Natural killer cell (primary cell): ENCODE measurements around the gene SLC22A4. TPM values are rescaled to one million over a fixed set of nuclear protein-coding genes. Genes with fewer than 3 reads are reported as not detected.

Experiments
- ATAC-seq, 3 donors: fragments of 150-1000 bp in 2 of 3; fragments of 200-7000 bp in 1 of 3; cut with Tn5 transposase; 1 replicate in 1 of 3; 2 replicates in 2 of 3; pipeline ENCODE4 v1.10.0; 2021; ENCODE audit warnings: mild to moderate bottlenecking in 2 of 3, moderate library complexity in 2 of 3
- DNase-seq, 2 donors: peaks; one replicate each; pipeline versions ENCODE4 v3.0.0 to v3.0.0-alpha.2; 2013 to 2021; ENCODE audit warnings: mixed read lengths in 1 of 2
- H3K27ac ChIP-seq: one replicate; pipeline ENCODE4 v1.5.1; 2013; ENCODE audit warnings: mild to moderate bottlenecking, low read length
- H3K27me3 ChIP-seq: one replicate; pipeline ENCODE4 v1.6.1; 2013; ENCODE audit warnings: low read length; ENCODE audit not compliant: control insufficient read depth, insufficient read depth
- H3K36me3 ChIP-seq: one replicate; pipeline ENCODE4 v1.6.1; 2013; ENCODE audit warnings: low read length; ENCODE audit not compliant: control insufficient read depth, insufficient read depth
- H3K4me1 ChIP-seq: one replicate; pipeline ENCODE4 v1.6.1; 2013; ENCODE audit warnings: low read length; ENCODE audit not compliant: control insufficient read depth, insufficient read depth
- H3K4me3 ChIP-seq: one replicate; pipeline ENCODE4 v1.5.1; 2013; ENCODE audit warnings: low read length
- H3K9me3 ChIP-seq: one replicate; pipeline ENCODE4 v1.6.1; 2013; ENCODE audit warnings: low read length; ENCODE audit not compliant: control insufficient read depth, insufficient read depth
- H3K27ac Mint-ChIP-seq, 2 donors: one replicate each; pipeline ENCODE4 v1.8.0; 2022; ENCODE audit warnings: mild to moderate bottlenecking in 2 of 2, mixed read lengths in 2 of 2, moderate library complexity in 1 of 2
- H3K27me3 Mint-ChIP-seq, 2 donors: one replicate each; pipeline ENCODE4 v1.8.0; 2022; ENCODE audit warnings: low read depth in 2 of 2, mixed read lengths in 2 of 2
- H3K36me3 Mint-ChIP-seq: one replicate; pipeline ENCODE4 v1.8.0; 2022; ENCODE audit warnings: mixed read lengths
- H3K4me1 Mint-ChIP-seq, 2 donors: one replicate each; pipeline ENCODE4 v1.8.0; 2022; ENCODE audit warnings: mixed read lengths in 2 of 2
- H3K4me3 Mint-ChIP-seq: one replicate; pipeline ENCODE4 v1.8.0; 2022; ENCODE audit warnings: mild to moderate bottlenecking, moderate library complexity, mixed read lengths
- H3K9me3 Mint-ChIP-seq, 2 donors: one replicate each; pipeline ENCODE4 v1.8.0; 2022; ENCODE audit warnings: mixed read lengths in 2 of 2
- CTCF ChIP-seq: fragments of 200-600 bp; IDR thresholded peaks from one replicate; pipeline ENCODE4 v1.8.0; 2022; ENCODE audit warnings: antibody characterized with exemption
- WGBS: methylation state at CpG from one replicate; pipeline ENCODE4 v1.1.7; 2013; ENCODE audit warnings: missing lambda C conversion rate; ENCODE audit not compliant: insufficient coverage; 5-methylcytosine and 5-hydroxymethylcytosine counted together
- intact Hi-C: fragments of 100-400 bp; cut with micrococcal nuclease; formaldehyde crosslinking; loops from one replicate; pipeline ENCODE4 v1.14.2; 2022
- total RNA-seq, 4 donors: library from RNA; stranded (reverse); fragments of 120-200 nt in 1 of 4; gene quantifications; one replicate each; pipeline versions ENCODE4 v1.2.3 to v1.2.4, GENCODE V29; 2013 to 2022

The SLC22A4 gene
- total RNA-seq, 3 donors from 2014 or later (not counting 1 experiment from before 2014, with no cell fraction given): 0.14 to 2.3 (median 0.27) TPM

DNA sequence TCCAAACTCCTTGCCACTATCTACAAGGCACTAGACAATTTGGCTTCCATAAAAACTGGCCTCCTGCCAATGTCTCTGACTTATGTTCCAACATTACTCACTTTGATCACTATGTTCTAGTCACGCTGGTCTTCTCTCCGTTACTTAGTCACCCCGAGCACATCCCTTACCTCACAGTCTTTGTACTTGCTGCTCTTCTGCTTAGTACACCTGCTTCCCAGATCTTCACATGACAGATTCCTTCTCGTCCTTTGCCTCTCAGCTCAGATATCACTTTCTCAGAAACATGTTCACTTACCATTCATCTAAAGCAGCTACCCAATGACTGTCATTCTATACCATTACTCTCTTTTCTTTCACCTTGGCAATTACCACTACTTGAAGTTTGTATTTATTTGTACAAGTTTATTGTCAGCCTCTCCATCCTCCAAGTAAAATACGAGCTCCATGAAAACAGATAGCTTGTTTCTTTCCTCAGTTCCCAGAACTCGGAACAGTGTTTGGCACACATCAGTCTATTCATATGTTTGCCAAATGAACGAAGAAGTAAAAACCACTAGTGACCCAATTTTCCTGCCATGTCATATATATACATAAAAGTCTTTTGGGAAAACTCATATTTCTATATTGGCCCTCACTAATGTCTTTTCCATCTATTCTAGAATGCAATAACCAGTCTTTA lies 69.4 kb downstream of the SLC22A4 start:
- ATAC-seq (no peak), DNase-seq (no peak)
- no peaks in the 10 kb centered on the region for H3K36me3 Mint-ChIP-seq
- no peak overlapping the region for H3K27ac ChIP-seq
- no peak overlapping the region for H3K4me3 Mint-ChIP-seq
- TF ChIP-seq CTCF: no peak
- H3K4me1 ChIP-seq: no peaks in the 10 kb centered on the region
- H3K27me3 Mint-ChIP-seq: peaks cover 0 to 2% of the 10 kb centered on the region in 2 donors
- no peaks in the 10 kb centered on the region for H3K36me3 ChIP-seq
- intact Hi-C loops: no loop called here
- H3K4me1 Mint-ChIP-seq: no peaks in the 10 kb centered on the region
- H3K9me3 Mint-ChIP-seq: no peaks in the 10 kb centered on the region
- H3K27ac Mint-ChIP-seq: no peak overlapping the region
- no peaks in the 10 kb centered on the region for H3K9me3 ChIP-seq
- WGBS: 89% methylated on average over 7 of the region's 7 CpGs
- H3K27me3 ChIP-seq: no peaks in the 10 kb centered on the region
- H3K4me3 ChIP-seq: no peak overlapping the region

GRCh38 chr5:132364319-132364718 lies 70.1 kb downstream of the SLC22A4 start:
- WGBS: 89% methylated on average over 1 of the region's 1 CpG
- Mint-ChIP-seq H3K27ac (no peak overlapping the region), H3K4me3 (no peak overlapping the region), H3K9me3 (no peaks in the 10 kb centered on the region), H3K4me1 (no peaks in the 10 kb centered on the region), H3K36me3 (no peaks in the 10 kb centered on the region), H3K27me3 (peaks cover 0 to 2% of the 10 kb centered on the region in 2 donors)
- H3K36me3 ChIP-seq: no peaks in the 10 kb centered on the region
- intact Hi-C loops: no loop called here
- DNase-seq: no peak
- no peak overlapping the region for H3K27ac ChIP-seq
- H3K4me1 ChIP-seq: peaks cover 2% of the 10 kb centered on the region
- ATAC-seq: no peak
- H3K4me3 ChIP-seq: no peak overlapping the region
- no peaks in the 10 kb centered on the region for H3K9me3 ChIP-seq
- no peak for TF ChIP-seq CTCF
- no peaks in the 10 kb centered on the region for H3K27me3 ChIP-seq

- H3K36me3 Mint-ChIP-seq: no peaks in the 10 kb centered on the region
- Histone ChIP-seq H3K4me3 (no peak overlapping the region), H3K9me3 (no peaks in the 10 kb centered on the region), H3K27ac (no peak overlapping the region), H3K27me3 (no peaks in the 10 kb centered on the region), H3K36me3 (no peaks in the 10 kb centered on the region), H3K4me1 (peaks cover 4% of the 10 kb centered on the region)
- DNase-seq (no peak), ATAC-seq (no peak)
- intact Hi-C loops: no loop called here
- H3K4me1 Mint-ChIP-seq: no peaks in the 10 kb centered on the region
- H3K27me3 Mint-ChIP-seq: peaks cover 0 to under 1% of the 10 kb centered on the region in 2 donors
- no peaks in the 10 kb centered on the region for H3K9me3 Mint-ChIP-seq
- 98% methylated on average over 4 of the region's 6 CpGs for WGBS
- H3K4me3 Mint-ChIP-seq: no peak overlapping the region
- H3K27ac Mint-ChIP-seq: no peak overlapping the region
- TF ChIP-seq CTCF: no peak
Observed at GRCh38 chr5:132365213-132365612, 71.0 kb downstream of the SLC22A4 start.

- no peaks in the 10 kb centered on the region for H3K36me3 Mint-ChIP-seq
- no peak for TF ChIP-seq CTCF
- Histone ChIP-seq H3K9me3 (no peaks in the 10 kb centered on the region), H3K27me3 (no peaks in the 10 kb centered on the region), H3K27ac (no peak overlapping the region), H3K4me1 (peaks cover 8% of the 10 kb centered on the region), H3K4me3 (no peak overlapping the region), H3K36me3 (no peaks in the 10 kb centered on the region)
- no peak overlapping the region for H3K4me3 Mint-ChIP-seq
- H3K27ac Mint-ChIP-seq: no peak overlapping the region
- 94% methylated on average over 3 of the region's 4 CpGs for WGBS
- H3K27me3 Mint-ChIP-seq: peaks cover 0 to 5% of the 10 kb centered on the region in 2 donors
- DNase-seq (no peak), ATAC-seq (no peak)
- H3K4me1 Mint-ChIP-seq: peaks cover 7 to 18% of the 10 kb centered on the region in 2 donors
- H3K9me3 Mint-ChIP-seq: no peaks in the 10 kb centered on the region
- intact Hi-C loops: no loop called here
Observed at GRCh38 chr5:132368186-132368585, 74.0 kb downstream of the SLC22A4 start.
